Right atrium auricular region (tissue), 2 donors: ENCODE results near the gene AP4E1. TPM values are rescaled to one million over a fixed set of nuclear protein-coding genes. Genes with fewer than 3 reads are reported as not detected.

Source experiments
- DNase-seq: peaks from one replicate; pipeline ENCODE4 v3.0.0-alpha.2; 2019; ENCODE audit warnings: low spot score
- H3K27ac ChIP-seq, 2 donors: fragments of 200-600 bp; sonication (generic); 1 replicate in 1 of 2; 2 replicates in 1 of 2; pipeline ENCODE4 v1.5.1; 2016 to 2019
- H3K27me3 ChIP-seq, 2 donors: fragments of 200-600 bp; sonication (generic); one replicate each; pipeline versions ENCODE4 v1.5.1 to v1.6.0; 2017 to 2019
- H3K36me3 ChIP-seq: fragments of 200-600 bp; sonication (generic); one replicate; pipeline ENCODE4 v1.5.1; 2016
- H3K4me1 ChIP-seq, 2 donors: fragments of 200-600 bp; sonication (generic); one replicate each; pipeline versions ENCODE4 v1.5.1 to v1.6.0; 2017 to 2019
- H3K4me3 ChIP-seq, 2 donors: fragments of 200-600 bp; sonication (generic); 1 replicate in 1 of 2; 2 replicates in 1 of 2; pipeline ENCODE4 v1.5.1; 2017 to 2019; ENCODE audit warnings: mild to moderate bottlenecking in 1 of 2, moderate library complexity in 1 of 2
- H3K9me3 ChIP-seq, 2 donors: fragments of 200-600 bp; sonication (generic); one replicate each; pipeline ENCODE4 v1.5.1; 2019
- total RNA-seq, 2 donors: library from RNA; depleted of rRNA; stranded (reverse); fragments of >200 nt; gene quantifications; one replicate each; pipeline ENCODE4 v1.1.0, GENCODE V29; 2016
- TF ChIP-seq, protein P1 (sequence below), 2 donors: fragments of 200-600 bp; sonication (generic); IDR thresholded peaks; one replicate each; pipeline ENCODE4 v1.5.1; 2019; ENCODE audit warnings: antibody characterized with exemption in 2 of 2

The AP4E1 gene
- total RNA-seq, 2 donors from 2014 or later = 7.0 to 11.7 TPM

- no peak overlapping the region for H3K27ac ChIP-seq
- peaks cover 26% of the 10 kb centered on the region for H3K36me3 ChIP-seq
- no peak for DNase-seq
- TF ChIP-seq, protein P1, sequence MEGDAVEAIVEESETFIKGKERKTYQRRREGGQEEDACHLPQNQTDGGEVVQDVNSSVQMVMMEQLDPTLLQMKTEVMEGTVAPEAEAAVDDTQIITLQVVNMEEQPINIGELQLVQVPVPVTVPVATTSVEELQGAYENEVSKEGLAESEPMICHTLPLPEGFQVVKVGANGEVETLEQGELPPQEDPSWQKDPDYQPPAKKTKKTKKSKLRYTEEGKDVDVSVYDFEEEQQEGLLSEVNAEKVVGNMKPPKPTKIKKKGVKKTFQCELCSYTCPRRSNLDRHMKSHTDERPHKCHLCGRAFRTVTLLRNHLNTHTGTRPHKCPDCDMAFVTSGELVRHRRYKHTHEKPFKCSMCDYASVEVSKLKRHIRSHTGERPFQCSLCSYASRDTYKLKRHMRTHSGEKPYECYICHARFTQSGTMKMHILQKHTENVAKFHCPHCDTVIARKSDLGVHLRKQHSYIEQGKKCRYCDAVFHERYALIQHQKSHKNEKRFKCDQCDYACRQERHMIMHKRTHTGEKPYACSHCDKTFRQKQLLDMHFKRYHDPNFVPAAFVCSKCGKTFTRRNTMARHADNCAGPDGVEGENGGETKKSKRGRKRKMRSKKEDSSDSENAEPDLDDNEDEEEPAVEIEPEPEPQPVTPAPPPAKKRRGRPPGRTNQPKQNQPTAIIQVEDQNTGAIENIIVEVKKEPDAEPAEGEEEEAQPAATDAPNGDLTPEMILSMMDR (IDR thresholded peaks at IDR 0.05) = no peak
- no peaks in the 10 kb centered on the region for H3K9me3 ChIP-seq
- no peaks in the 10 kb centered on the region for H3K27me3 ChIP-seq
- no peaks in the 10 kb centered on the region for H3K4me1 ChIP-seq
- H3K4me3 ChIP-seq = no peak overlapping the region
These were observed 89.0 kb downstream of the AP4E1 start for GRCh38 chr15:50997371-50998051.

DNA sequence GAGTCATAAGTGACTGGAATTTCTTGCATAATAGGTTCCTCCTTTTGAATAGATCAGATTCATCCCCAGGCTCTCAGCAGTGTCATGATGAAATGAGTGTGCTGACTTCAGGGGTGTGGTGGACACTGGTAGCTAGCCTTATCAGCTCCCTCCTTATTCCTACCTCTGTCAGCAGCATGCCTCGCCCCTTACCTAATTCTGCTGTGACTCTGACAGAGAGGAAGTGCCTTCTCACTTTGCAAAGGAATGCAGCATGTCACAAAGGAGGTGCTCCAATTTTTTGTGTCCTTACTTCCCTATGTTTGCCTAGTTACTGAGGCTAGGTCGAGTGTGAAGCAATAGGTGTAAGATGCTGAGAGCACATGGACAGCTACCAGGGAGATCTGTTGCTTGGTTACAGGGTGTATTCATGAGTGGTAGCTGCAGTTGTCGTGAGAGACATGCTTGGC is 95.6 kb downstream of the AP4E1 start:
- no peak for DNase-seq
- TF ChIP-seq, protein P1 (IDR thresholded peaks at IDR 0.05) = no peak
- no peaks in the 10 kb centered on the region for H3K27me3 ChIP-seq
- no peaks in the 10 kb centered on the region for H3K9me3 ChIP-seq
- no peak overlapping the region for H3K4me3 ChIP-seq
- no peaks in the 10 kb centered on the region for H3K4me1 ChIP-seq
- H3K36me3 ChIP-seq = peaks cover 13% of the 10 kb centered on the region
- H3K27ac ChIP-seq = no peak overlapping the region

GRCh38 chr15:51006336-51006985 is 98.0 kb downstream of the AP4E1 start:
- no peak overlapping the region for H3K27ac ChIP-seq
- no peak for DNase-seq
- H3K4me3 ChIP-seq = no peak overlapping the region
- no peaks in the 10 kb centered on the region for H3K27me3 ChIP-seq
- H3K4me1 ChIP-seq = no peaks in the 10 kb centered on the region
- H3K9me3 ChIP-seq = peaks cover 0 to 10% of the 10 kb centered on the region in 2 donors
- TF ChIP-seq, protein P1 (IDR thresholded peaks at IDR 0.05) = no peak
- H3K36me3 ChIP-seq = peaks cover 9% of the 10 kb centered on the region

DNA sequence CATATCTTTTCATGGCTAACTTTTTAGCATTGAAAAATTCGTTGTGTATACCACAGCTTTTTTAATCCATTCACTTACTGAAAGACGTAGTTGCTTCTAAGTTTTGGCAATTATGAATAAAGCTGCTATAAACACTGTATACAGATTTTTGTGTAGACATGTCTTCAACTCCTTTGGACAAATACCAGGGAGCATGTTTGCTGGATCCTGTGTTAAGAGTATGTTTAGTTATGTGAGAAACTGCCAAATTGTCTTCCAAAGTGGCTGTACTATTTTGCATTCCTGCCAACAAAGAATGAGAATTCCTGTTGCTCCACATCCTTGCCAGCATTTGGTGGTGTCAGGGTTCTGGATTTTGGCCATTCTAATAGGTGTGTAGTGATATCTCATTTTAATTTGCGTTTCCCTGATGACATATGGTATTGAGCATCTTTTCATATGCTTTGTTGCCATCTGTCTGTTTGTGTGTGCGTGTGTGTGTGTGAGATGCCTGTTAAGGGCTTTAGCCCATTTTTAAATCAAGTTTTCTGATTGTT is 98.7 kb downstream of the AP4E1 start:
- TF ChIP-seq, protein P1 (IDR thresholded peaks at IDR 0.05) = no peak
- Histone ChIP-seq H3K4me1 (no peaks in the 10 kb centered on the region), H3K27ac (no peak overlapping the region), H3K4me3 (no peak overlapping the region), H3K27me3 (no peaks in the 10 kb centered on the region), H3K9me3 (peaks cover 0 to 10% of the 10 kb centered on the region in 2 donors), H3K36me3 (peaks cover 6% of the 10 kb centered on the region)
- DNase-seq = no peak

DNA sequence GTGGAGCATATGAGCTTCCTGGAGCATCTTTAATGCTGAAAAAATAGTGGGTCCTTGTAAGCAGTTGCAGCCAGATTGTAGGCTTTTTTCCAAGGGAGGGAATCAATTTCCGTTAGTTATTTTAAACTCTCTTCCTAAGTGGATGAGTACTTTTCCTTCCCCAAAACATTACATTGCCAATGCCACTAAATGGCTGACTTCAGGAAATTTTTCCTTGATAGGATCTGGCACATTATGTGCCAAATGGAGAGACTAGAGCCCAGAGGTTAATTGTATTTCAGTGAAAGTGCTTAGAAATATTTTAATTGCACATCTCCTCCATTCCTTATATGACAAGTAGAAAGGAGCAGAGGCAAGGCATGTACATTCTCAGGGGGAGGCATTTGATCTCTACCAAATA is 102.7 kb downstream of the AP4E1 start:
- no peak overlapping the region for H3K4me3 ChIP-seq
- H3K4me1 ChIP-seq = no peaks in the 10 kb centered on the region
- TF ChIP-seq, protein P1 (IDR thresholded peaks at IDR 0.05) = no peak
- no peak for DNase-seq
- no peaks in the 10 kb centered on the region for H3K27me3 ChIP-seq
- no peaks in the 10 kb centered on the region for H3K36me3 ChIP-seq
- H3K27ac ChIP-seq = no peak overlapping the region
- peaks cover 0 to 10% of the 10 kb centered on the region in 2 donors for H3K9me3 ChIP-seq
